ENCODE results near the gene MT1M.

Gene MT1M

DNA sequence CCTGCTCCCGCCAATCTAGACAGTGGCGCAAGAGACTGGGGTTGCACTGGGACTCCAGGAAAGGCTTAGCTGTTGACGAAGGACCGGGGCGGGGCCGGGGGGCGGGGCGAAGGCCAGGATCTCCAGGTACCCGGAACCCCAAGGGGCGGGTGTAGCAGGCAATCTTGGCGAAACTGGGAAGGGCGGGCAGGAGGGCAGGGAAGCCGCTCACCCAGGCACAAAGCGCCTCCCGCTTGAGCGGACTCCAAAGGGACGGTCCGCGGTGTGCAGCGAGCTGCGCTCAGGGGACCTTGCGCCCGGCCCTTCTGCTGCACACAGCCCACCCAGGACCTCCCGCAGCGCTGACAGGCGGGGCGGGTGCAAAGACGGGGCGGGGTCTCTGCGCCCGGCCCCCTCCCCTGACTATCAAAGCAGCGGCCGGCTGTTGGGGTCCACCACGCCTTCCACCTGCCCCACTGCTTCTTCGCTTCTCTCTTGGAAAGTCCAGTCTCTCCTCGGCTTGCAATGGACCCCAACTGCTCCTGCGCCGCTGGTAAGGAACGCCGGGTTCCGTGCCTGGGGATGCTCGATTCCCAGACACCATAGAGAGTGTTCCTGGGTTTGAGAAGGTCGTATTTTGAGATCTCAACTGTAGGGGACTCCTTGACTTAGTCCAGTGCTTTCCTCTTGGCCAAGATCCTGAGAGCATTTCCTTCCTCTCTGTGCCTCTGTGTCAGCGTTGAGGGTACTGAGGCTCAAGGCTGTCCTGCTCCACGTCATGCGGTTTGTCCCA lies 25.3 kb downstream of the MT1M start, which contains the start of gene MT1F (continued):
- TF ChIP-seq ZFP37 (tag by site-specific recombination; IDR thresholded peaks at IDR 0.05) (no peak), ZBTB8A (tag by site-specific recombination; IDR thresholded peaks at IDR 0.05) (no peak), ZNF274 (IDR thresholded peaks at IDR 0.05; ENCODE audit: low read length) (no peak), ZNF274 (tag by site-specific recombination; IDR thresholded peaks at IDR 0.05; ENCODE audit: borderline replicate concordance) (no peak), ZNF792 (tag by site-specific recombination; IDR thresholded peaks at IDR 0.05) (no peak), ZNF292 (tag by site-specific recombination; IDR thresholded peaks at IDR 0.05; ENCODE audit: borderline replicate concordance, low read depth) (no peak), GLIS2 (tag by site-specific recombination; IDR thresholded peaks at IDR 0.05) (peak; percentile 85), HOXD13 (CRISPR knock-in tag; IDR thresholded peaks at IDR 0.05; ENCODE audit: borderline replicate concordance) (no peak), ZNF350 (tag by site-specific recombination; IDR thresholded peaks at IDR 0.05) (no peak), ZNF645 (tag by site-specific recombination; IDR thresholded peaks at IDR 0.05) (no peak), ZNF777 (tag by site-specific recombination; IDR thresholded peaks at IDR 0.05; ENCODE audit: borderline replicate concordance) (peak; percentile 65; the same call in 1 of the 2 replicates), ZNF157 (tag by site-specific recombination; IDR thresholded peaks at IDR 0.05) (no peak), ZNF138 (tag by site-specific recombination; IDR thresholded peaks at IDR 0.05; ENCODE audit: borderline replicate concordance) (no peak), ZNF112 (tag by site-specific recombination; IDR thresholded peaks at IDR 0.05) (no peak), KLF8 (tag by site-specific recombination; IDR thresholded peaks at IDR 0.05) (no peak), YY2 (tag by site-specific recombination; IDR thresholded peaks at IDR 0.05) (no peak), KLF1 (tag by site-specific recombination; IDR thresholded peaks at IDR 0.05) (peak; percentile 69), SALL2 (tag by site-specific recombination; IDR thresholded peaks at IDR 0.05; ENCODE audit: borderline replicate concordance) (no peak), KLF7 (tag by site-specific recombination; IDR thresholded peaks at IDR 0.05; ENCODE audit: borderline replicate concordance) (no peak), PRDM10 (tag by site-specific recombination; IDR thresholded peaks at IDR 0.05) (no peak), ZBTB20 (tag by site-specific recombination; IDR thresholded peaks at IDR 0.05) (peak; percentile 60; the same call in 1 of the 2 replicates), ZNF433 (tag by site-specific recombination; IDR thresholded peaks at IDR 0.05; ENCODE audit: low read depth) (no peak), ZNF610 (tag by site-specific recombination; IDR thresholded peaks at IDR 0.05; ENCODE audit: borderline replicate concordance) (no peak)
- TF ChIP-seq, protein P1, sequence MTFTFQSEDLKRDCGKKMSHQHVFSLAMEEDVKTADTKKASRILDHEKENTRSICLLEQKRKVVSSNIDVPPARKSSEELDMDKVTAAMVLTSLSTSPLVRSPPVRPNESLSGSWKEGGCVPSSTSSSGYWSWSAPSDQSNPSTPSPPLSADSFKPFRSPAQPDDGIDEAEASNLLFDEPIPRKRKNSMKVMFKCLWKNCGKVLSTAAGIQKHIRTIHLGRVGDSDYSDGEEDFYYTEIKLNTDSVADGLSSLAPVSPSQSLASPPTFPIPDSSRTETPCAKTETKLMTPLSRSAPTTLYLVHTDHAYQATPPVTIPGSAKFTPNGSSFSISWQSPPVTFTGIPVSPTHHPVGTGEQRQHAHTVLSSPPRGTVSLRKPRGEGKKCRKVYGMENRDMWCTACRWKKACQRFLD (tag by site-specific recombination; IDR thresholded peaks at IDR 0.05) = no peak
